Left kidney (tissue), 8 donors: Measurements from ENCODE around the gene DPY19L3. TPM values are rescaled to one million over a fixed set of nuclear protein-coding genes. Genes with fewer than 3 reads are reported as not detected.
"Not testable (repeated sequence)": the region's sequence is repeated elsewhere in the genome, so short reads cannot be mapped to it uniquely, and the experiment has no call there.

ENCODE experiments used
- DNase-seq: peaks from one replicate; pipeline ENCODE4 v3.0.0-alpha.2; 2013
- long read RNA-seq, 8 donors: transcript quantifications; one replicate each; lab custom pipeline, GENCODE V29; 2026
- polyA plus RNA-seq: library from polyadenylated mRNA; unstranded; fragments of 120-200 nt; gene quantifications from one replicate; pipeline ENCODE4 v1.2.1, GENCODE V29; 2013; ENCODE audit not compliant: insufficient read length

Gene DPY19L3, protein sequence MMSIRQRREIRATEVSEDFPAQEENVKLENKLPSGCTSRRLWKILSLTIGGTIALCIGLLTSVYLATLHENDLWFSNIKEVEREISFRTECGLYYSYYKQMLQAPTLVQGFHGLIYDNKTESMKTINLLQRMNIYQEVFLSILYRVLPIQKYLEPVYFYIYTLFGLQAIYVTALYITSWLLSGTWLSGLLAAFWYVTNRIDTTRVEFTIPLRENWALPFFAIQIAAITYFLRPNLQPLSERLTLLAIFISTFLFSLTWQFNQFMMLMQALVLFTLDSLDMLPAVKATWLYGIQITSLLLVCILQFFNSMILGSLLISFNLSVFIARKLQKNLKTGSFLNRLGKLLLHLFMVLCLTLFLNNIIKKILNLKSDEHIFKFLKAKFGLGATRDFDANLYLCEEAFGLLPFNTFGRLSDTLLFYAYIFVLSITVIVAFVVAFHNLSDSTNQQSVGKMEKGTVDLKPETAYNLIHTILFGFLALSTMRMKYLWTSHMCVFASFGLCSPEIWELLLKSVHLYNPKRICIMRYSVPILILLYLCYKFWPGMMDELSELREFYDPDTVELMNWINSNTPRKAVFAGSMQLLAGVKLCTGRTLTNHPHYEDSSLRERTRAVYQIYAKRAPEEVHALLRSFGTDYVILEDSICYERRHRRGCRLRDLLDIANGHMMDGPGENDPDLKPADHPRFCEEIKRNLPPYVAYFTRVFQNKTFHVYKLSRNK
- polyA plus RNA-seq: 80.9 TPM
- long read RNA-seq, donor 1, full-length matches to known transcripts: 7 of 7 reads
- long read RNA-seq, donor 1, partial matches to known transcripts: 0 of 7 reads
- long read RNA-seq, donor 1, other reads (novel, unspliced or antisense): 0 of 7 reads
- long read RNA-seq, donor 2, full-length matches to known transcripts: 4 of 4 reads
- long read RNA-seq, donor 2, partial matches to known transcripts: 0 of 4 reads
- long read RNA-seq, donor 2, other reads (novel, unspliced or antisense): 0 of 4 reads
- long read RNA-seq, donor 3, full-length matches to known transcripts: 6 of 6 reads
- long read RNA-seq, donor 3, partial matches to known transcripts: 0 of 6 reads
- long read RNA-seq, donor 3, other reads (novel, unspliced or antisense): 0 of 6 reads
- long read RNA-seq, donor 4: 0 reads
- long read RNA-seq, donor 5, full-length matches to known transcripts: 4 of 4 reads
- long read RNA-seq, donor 5, partial matches to known transcripts: 0 of 4 reads
- long read RNA-seq, donor 5, other reads (novel, unspliced or antisense): 0 of 4 reads
- long read RNA-seq, donor 6, full-length matches to known transcripts: 3 of 3 reads
- long read RNA-seq, donor 6, partial matches to known transcripts: 0 of 3 reads
- long read RNA-seq, donor 6, other reads (novel, unspliced or antisense): 0 of 3 reads
- long read RNA-seq, donor 7, full-length matches to known transcripts: 8 of 8 reads
- long read RNA-seq, donor 7, partial matches to known transcripts: 0 of 8 reads
- long read RNA-seq, donor 7, other reads (novel, unspliced or antisense): 0 of 8 reads
- long read RNA-seq, donor 8, full-length matches to known transcripts: 3 of 3 reads
- long read RNA-seq, donor 8, partial matches to known transcripts: 0 of 3 reads
- long read RNA-seq, donor 8, other reads (novel, unspliced or antisense): 0 of 3 reads

DNA sequence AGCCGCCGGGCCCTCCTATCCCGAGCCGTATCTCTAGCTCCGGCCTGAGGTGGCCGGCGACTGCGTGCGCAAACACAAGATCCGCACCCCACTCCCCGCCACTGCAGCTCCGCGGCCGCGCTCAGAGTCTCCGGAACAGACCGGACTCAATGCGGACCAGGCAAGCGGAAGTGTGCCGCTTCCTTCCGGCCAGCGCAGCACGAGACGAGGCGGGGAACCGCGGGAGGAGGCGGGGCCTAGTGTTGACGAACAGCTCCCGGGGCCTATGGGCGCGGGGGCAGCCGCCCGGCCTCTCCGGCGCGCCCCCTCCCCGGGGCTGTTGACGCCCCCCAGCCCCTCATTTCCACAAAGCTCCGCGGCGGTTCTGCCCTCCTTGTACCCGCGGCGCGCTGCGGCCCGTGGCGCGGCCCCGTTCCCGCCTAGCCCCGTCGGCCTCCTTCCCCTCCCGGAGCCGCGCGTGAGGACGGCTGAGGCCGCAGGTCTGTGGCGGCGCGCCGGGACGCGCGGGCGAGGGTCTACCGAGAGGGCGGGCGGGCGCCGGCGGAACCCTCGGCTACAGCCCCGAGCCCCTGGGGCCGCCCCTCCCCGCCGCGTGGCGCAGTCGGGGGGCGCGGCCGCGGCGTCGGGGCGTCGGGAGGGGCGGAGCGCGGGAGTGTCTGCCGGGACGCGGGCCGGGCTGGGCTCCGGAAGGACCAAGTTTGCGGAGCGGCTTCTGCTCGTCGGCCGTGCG is at the start of gene DPY19L3:
Gene DPY19L3 (plus strand): TSS at position 340 of the 730 bp plus-strand sequence. CDS start 2,484 bp downstream, outside the sequence.
- DNase-seq: peak; percentile 94

DNA sequence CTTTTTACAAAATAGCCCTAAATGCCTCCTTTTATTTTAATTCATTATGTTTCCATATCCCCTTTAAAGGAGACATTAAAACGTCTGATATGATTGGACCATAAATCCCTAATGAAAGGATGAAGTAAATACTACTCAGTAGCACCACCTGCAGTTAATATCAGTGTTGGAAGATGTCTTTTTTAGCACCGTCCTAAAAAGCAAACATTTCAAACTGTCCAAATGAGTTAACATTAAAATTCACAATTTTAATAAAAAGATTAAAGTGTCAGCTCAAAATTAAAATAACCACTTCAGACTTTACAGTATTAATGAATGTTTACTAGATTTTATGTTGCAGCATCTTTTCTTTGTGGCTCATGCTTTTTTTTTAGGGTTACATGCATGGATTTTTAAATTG is 47.9 kb upstream of the DPY19L3 start:
- no peak for DNase-seq

DNA sequence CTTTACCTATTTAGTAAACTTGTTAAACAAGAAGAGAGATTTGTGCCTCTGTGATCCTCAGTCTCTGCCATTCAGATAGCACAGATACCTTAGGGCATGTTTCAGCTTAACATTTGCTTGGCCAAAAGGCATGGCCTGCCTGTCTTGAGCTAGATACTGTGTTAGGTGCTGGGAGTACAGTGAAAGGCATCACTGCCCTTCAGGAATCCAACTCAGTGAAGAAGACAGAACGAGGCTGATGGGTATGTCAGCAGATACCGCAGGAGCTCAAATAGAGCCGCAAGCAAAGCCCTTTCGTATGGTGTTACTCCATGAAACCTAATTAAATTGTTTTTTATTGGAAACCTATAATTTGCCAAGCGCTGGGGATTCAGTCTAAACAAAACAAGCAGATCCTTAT is 47.2 kb upstream of the DPY19L3 start:
- no peak for DNase-seq

DNA sequence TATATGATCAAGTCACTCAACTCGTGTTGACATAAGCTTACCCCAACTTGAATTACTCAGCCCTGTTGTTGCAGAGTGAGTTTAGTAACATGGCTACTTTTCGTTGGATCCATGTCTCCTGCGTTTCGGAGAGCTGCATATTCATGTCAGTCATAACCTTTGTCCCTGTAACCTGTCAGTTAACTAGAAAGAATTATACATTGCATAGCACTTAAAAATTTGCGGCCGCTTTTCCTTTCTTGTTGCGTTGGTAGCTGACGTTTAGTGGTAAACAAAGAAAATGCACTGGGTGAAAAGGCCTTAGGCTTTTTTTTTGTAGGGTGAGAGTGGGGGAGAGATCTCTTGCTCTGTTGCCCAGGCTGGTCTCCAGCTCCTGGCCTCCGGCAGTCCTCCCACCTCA is 46.0 kb upstream of the DPY19L3 start:
- DNase-seq: no peak

DNA sequence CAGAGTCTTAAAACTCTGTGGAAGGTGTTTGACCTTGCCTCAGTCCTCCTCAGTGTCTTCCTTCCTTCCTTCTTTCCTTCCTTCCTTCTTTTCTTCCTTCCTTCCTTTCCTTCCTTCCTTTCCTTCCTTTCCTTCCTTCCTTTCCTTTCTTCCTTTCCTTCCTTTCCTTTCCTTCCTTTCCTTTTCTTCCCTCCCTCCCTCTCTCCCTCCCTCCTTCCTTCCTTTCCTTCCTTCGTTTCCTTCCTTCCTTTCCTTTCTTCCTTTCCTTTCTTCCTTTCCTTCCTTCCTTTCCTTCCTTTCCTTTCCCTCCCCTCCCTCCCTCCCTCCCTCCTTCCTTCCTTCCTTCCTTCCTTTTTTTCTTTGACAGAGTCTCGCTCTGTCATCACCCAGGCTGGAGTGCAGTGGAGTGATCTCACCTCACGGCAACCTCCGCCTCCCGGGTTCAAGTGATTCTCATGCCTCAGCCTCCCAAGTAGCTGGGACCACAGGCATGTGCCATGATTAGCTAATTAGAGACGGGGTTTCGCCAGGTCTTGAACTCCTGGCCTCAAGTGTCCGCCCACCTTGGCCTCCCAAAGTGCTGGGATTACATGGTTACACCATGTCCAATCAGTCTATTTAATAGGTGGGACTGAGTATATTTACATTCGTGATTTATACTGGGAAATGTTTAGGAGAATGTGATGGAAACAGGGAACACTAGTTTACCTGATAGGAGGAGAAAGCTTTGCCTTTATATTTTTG is 43.8 kb upstream of the DPY19L3 start:
- no peak for DNase-seq

DNA sequence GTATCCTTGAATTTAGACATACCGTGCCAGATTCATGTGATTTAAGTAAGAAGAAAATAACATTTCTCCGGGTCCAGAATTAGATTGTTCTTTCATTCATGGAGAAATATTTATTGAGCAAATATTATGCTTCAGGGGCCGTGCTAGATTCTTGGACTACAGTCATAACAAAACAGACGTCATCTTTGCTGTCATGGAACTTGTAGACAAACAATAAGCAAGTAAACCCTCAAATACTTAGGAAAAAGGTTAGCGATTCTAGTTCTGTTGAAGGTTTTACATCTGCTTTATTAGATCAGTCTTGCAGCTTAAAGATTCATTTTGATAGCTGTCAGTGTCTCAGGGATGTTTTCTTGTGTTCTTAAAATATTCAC is 43.3 kb upstream of the DPY19L3 start:
- no peak for DNase-seq

DNA sequence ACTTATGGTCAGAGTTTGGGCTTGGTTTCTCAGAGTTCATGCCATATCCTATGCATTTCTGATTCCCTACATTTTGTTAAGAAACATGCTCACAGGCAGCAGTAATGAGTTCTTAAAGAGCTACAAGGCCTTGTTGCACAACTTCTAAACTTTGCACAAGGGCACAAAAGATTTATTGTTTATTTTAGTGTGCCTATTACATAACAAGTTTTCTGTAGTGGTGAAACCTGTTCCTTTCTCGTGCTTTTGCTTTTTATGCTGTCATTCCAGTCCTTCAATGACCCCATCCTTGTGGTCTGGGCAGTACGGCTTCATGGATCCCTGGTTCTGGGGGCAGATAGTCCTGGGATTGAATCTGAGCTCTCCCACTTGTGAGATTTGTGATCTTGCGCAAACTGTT is 42.4 kb upstream of the DPY19L3 start:
- DNase-seq: no peak

DNA sequence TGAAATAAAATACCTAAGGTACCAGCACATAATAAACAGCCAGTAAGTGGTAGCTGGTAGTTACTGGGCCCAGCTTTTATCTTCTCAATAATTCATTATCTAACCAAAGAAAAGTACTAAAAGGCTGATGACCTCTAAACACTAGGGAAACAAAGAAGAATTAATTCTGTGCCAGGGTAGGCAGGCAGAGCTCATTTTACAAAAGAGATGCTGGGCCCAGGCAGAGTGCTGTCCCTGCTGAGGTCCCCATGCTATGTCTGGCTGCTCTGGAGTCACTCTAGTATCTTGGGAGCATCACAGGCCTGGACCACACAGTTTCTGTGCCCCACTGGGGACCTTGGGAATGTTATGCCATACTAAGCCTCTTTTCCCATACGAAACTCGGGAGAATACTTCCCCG is 41.9 kb upstream of the DPY19L3 start:
- no peak for DNase-seq

DNA sequence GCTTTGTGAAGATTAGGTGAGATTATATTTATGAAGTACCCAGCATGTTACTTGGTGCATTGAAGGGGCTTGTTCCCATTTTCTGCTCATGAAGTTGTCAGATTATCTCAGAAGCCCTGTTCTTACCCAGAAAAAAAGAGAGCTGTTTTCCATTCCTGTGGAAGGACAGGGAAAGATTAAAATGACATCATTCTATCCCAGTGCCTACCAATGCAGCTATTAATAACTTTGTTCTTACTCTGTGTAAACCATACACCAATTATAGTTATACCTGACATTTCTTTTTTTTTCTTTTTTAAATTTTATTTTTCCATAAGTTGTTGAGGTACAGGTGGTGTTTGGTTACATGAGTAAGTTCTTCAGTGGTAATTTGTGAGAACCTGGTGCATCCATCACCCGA is 41.5 kb upstream of the DPY19L3 start:
- no peak for DNase-seq

DNA sequence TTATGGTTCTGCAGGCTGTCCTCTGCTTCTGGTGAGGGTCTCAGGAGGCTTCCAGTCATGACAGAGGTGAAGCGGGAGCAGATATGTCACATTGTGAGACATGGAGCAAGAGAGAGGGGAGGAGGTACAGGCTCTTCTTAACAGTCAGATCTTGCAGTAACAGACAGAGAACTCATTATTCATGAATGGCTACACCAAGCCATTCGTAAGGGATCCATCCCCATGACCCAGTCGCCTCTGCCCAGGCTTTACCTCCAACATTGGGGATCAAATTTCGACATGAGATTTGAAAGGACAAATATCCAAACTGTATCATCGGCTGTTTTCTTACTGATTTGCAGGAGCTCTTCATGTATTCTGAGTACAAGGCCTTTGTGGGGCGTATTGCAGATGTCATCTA is 38.5 kb upstream of the DPY19L3 start:
- DNase-seq: no peak

DNA sequence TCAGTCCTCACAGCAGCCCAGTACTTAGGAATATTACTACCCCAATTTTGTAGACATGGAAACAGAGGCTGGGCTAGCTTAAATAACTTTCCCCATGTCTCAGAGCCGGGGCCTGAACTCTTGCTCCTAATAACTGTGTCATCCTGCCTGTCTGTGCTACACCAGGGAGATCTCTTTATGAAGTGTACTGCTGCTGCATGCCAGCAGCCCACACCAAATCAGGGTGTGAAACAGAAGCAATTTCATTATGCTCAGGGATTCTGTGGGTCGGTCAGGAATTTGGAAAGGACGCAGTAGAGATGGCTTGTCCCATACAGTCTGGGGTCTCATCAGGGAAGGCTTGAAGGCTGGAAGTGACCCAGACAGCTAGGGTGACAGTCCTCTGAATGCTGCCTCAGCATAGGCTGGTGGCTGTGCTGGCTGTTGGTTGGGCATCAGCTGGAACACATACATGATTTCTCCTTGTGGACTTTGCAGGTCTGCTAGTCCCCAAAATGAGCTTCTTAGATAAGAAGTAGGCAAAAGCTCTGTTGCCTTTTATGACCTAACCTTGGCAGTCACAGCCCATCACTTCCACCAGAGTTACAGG is 37.5 kb upstream of the DPY19L3 start:
- no peak for DNase-seq

DNA sequence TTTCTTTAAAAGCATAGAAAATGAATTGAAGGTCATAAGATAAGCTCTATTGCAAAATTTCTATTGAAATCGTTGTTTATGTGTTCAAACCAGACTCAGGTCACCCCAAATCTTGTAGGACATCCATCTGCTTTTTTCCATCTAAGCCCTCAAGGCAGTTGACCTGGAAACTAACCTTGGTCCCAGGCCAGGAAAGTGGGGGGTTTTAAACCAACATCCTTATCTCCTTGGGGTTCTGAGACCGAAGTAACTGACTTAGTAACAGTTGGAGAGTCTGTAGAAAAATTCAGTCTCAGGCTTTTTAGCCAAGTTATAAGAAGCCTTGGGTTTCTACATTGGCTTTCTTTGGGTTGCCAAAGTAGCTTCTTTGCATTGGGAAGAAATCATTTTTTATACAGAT is 36.8 kb upstream of the DPY19L3 start:
- DNase-seq: no peak

DNA sequence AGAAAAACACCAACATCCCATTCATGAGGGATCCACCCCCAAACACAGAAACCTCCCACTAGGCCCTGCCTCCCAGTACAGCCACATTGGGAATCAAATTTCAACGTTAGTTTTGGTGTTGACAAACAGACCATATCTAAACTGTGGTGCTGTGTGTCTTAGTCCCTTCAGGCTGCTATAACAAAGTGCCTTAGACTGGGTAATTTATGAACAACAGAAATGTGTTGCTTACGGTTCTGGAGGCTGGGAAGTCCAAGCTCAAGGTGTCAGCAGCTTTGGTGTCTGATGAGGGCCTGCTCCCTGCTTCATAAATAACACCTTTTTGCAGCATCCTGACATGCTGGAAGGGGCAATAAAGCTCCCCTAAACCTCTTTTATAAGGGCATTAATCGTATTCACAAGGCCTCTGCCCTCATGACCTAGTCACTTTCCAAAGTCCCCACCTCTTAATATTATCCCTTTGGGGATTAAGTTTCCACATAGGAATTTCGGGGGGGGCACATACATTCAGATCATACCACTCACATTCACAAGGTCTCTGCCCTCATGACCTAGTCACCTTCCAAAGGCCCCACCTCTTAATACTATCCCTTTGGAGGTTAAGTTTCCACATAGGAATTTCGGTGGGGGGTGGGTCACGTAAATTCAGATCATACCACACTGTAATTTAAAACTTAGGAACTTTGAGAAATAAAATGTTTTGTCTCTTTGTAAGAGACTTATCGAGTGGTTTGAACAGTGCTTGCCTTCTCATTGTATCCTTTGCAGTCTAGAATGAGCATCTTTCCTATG is 32.6 kb upstream of the DPY19L3 start:
- DNase-seq: no peak

DNA sequence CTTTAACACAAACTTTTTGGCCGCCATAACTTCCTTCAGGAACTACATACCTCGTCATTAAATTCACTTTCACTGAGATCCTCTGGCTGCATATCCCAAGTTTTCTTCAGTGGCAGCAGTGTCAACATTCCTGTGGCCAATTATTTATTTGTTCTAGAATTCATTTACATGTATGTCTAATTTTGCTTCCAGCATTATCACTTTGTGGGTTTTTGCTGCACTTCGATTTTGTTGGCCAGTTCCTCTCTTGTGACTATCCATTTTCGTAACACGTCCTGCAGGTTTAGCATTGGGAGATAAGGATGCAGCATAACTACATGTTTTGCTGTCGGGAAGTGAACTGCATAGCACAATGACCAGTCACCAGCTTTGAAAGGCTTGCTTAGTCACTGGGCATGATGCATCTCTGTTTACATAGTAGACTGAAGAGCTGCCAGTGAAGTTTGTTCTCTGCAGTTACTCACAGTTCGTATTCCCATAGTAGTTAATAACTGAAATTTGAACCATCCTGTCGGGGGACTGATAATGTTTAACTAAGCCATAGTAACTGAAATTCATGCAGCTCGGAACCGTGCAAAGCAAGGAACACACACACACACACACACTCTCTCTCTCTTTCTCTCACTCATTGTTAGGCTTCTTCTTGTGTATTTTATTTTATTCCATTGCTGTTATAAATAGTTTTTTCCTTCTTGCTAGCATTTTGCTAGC is 31.8 kb upstream of the DPY19L3 start:
- DNase-seq: no peak

DNA sequence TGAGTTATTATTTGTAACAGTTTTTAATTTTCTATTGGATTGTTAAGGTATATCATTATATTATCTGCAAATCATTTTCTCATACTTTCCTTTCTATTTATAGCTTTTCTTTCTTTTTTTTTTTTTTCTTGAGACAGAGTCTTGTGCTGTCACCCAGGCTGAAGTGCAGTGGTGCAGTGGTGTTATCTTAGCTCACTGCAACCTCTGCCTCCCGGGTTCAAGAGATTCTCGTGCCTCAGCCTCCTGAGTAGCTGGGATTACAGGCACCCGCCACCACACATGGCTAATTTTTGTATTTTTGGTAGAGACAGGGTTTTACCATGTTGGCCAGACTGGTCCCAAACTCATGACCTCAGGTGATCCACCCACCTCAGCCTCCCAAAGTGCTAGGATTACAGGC is 31.2 kb upstream of the DPY19L3 start:
- DNase-seq: not testable (repeated sequence)

DNA sequence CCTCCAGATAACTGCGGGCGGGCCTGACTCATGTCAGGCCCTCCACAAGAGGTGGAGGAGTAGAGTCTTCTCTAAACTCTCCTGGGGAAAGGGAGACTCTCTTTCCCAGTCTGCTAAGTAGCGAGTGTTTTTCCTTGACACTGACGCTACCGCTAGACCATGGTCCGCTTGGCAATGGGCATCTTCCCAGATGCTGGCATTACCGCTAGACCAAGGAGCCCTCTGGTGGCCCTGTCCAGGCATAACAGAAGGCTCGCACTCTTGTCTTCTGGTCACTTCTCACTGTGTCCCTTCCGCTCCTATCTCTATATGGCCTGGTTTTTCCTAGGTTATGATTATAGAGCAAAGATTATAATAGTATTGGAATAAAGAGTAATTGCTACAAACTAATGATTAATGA is 28.5 kb upstream of the DPY19L3 start:
- not testable (repeated sequence) for DNase-seq

DNA sequence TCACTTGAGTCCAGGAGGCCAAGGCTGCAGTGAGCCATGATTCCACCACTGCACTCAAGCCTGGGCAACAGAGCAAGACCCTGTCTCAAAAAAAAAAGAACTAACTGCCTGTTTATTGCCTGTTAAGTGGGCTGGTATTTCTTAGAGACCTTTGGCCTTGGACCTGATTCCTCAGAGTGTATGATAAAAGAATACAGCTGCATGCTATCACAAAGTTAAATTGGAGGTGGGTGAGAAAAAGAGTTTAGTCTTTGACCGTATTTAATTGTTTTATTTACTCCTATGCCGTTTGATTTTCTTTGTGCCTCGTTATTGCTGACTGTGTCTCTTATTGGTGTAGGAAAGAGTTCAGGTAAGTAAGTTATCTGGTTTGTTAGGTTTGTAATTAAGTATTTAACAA is 25.3 kb upstream of the DPY19L3 start:
- no peak for DNase-seq

DNA sequence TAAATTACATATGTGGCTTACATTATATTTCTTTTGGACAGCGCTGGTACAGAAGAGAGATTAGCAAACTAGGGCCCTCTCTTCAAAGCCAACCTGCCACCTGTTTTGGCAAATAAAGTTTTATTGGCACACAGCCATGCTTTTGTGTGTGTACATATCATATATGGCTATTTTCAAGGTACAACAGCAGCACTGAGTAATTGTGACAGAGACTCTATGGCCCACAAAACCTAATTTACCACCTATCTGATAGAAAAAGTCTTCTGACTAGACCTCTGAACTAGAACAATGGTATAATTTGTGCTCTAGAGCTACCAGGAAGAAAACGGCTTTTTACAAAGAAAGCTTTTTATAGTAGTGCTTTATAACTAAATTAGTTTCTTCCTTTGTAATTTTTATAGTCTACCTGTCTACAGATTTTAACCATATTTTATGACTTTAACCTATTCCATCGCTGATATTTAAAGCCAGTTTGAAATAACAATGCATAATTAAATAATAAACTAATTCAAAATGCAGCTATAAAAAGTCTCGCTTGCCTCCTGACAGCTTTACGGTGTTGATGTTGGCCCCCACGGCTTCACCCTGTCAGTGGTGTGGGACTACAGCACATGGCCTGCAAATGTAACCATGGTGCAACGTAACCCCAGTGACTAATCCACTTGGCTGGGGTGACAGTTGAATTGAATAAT is 17.7 kb upstream of the DPY19L3 start:
- no peak for DNase-seq
